HG02852 (cell line): Measurements from ENCODE around the gene SEMA4A.

Experiments
- ATAC-seq: cut with Tn5 transposase; IDR thresholded peaks from one replicate; pipeline ENCODE4 v1.9.1; 2021; ENCODE audit warnings: mild to moderate bottlenecking, moderate library complexity; ENCODE audit not compliant: unreplicated experiment

Gene SEMA4A

GRCh38 chr1:156226116-156226538, 72.7 kb downstream of the SEMA4A start:
- ATAC-seq, result peak; percentile 68

- no peak for ATAC-seq
These were observed 73.4 kb downstream of the SEMA4A start for GRCh38 chr1:156226782-156227181.
